Trophoblast cell (in vitro differentiated cells and primary cell): ENCODE data around the gene CD19.
"Not testable (repeated sequence)": the region's sequence is repeated elsewhere in the genome, so short reads cannot be mapped to it uniquely, and the experiment has no call there.

ENCODE experiments used
- DNase-seq, 2 donors: peaks; one replicate each; pipeline ENCODE4 v3.0.0-alpha.2; 2016
- H2AFZ ChIP-seq: 2 replicates; pipeline ENCODE4 v1.6.1; 2013; ENCODE audit warnings: low read length, moderate library complexity, mild to moderate bottlenecking; ENCODE audit not compliant: insufficient read depth, poor library complexity
- H2AK5ac ChIP-seq: 2 replicates; pipeline ENCODE4 v1.6.1; 2013; ENCODE audit warnings: mild to moderate bottlenecking, low read length
- H2BK120ac ChIP-seq: 2 replicates; pipeline ENCODE4 v1.6.1; 2013; ENCODE audit warnings: low read length, mild to moderate bottlenecking, moderate library complexity; ENCODE audit not compliant: insufficient read depth, poor library complexity
- H2BK12ac ChIP-seq: 2 replicates; pipeline ENCODE4 v1.6.1; 2013; ENCODE audit warnings: mild to moderate bottlenecking, low read length, moderate library complexity
- H2BK5ac ChIP-seq: 2 replicates; pipeline ENCODE4 v1.6.1; 2013; ENCODE audit warnings: low read length, low read depth, moderate library complexity, mild to moderate bottlenecking; ENCODE audit not compliant: poor library complexity
- H3K14ac ChIP-seq: 2 replicates; pipeline ENCODE4 v1.6.1; 2013; ENCODE audit warnings: mild to moderate bottlenecking, low read length
- H3K18ac ChIP-seq: 2 replicates; pipeline ENCODE4 v1.6.1; 2013; ENCODE audit warnings: mild to moderate bottlenecking, low read length
- H3K23ac ChIP-seq: 2 replicates; pipeline ENCODE4 v1.6.1; 2013; ENCODE audit warnings: low read length
- H3K27ac ChIP-seq: 2 replicates; pipeline ENCODE4 v1.5.1; 2013; ENCODE audit warnings: low read depth, mild to moderate bottlenecking, inconsistent platforms, low read length, moderate library complexity
- H3K27me3 ChIP-seq: 2 replicates; pipeline ENCODE4 v1.6.1; 2013; ENCODE audit warnings: inconsistent platforms, mild to moderate bottlenecking, low read length, moderate library complexity; ENCODE audit not compliant: insufficient read depth
- H3K36me3 ChIP-seq, 2 experiments: 1 replicate in 1 of 2; 2 replicates in 1 of 2; pipeline ENCODE4 v1.6.1; 2013; ENCODE audit warnings: low read length in 2 of 2, mild to moderate bottlenecking in 2 of 2, moderate library complexity in 1 of 2; ENCODE audit not compliant: insufficient read depth in 2 of 2, control insufficient read depth in 1 of 2
- H3K4ac ChIP-seq: 2 replicates; pipeline ENCODE4 v1.6.1; 2013; ENCODE audit warnings: low read depth, mild to moderate bottlenecking, low read length, moderate library complexity
- H3K4me1 ChIP-seq, 2 experiments: 1 replicate in 1 of 2; 2 replicates in 1 of 2; pipeline ENCODE4 v1.6.1; 2013; ENCODE audit warnings: low read length in 2 of 2, mild to moderate bottlenecking in 2 of 2, moderate library complexity in 1 of 2; ENCODE audit not compliant: insufficient read depth in 2 of 2, control insufficient read depth in 1 of 2
- H3K4me2 ChIP-seq: 2 replicates; pipeline ENCODE4 v1.6.1; 2013; ENCODE audit warnings: inconsistent platforms, mild to moderate bottlenecking, low read length, moderate library complexity
- H3K4me3 ChIP-seq: 2 replicates; pipeline ENCODE4 v1.5.1; 2013; ENCODE audit warnings: mild to moderate bottlenecking, low read depth, low read length, inconsistent platforms
- H3K79me1 ChIP-seq: one replicate; pipeline ENCODE4 v1.6.1; 2013; ENCODE audit warnings: low read length
- H3K79me2 ChIP-seq: 2 replicates; pipeline ENCODE4 v1.6.1; 2013; ENCODE audit warnings: low read length, mild to moderate bottlenecking; ENCODE audit not compliant: control insufficient read depth, insufficient read depth, poor library complexity
- H3K9ac ChIP-seq: 2 replicates; pipeline ENCODE4 v1.6.1; 2013; ENCODE audit warnings: mild to moderate bottlenecking, low read length
- H3K9me3 ChIP-seq: 2 replicates; pipeline ENCODE4 v1.6.1; 2013; ENCODE audit warnings: low read depth, mild to moderate bottlenecking, control low read depth, inconsistent platforms, low read length; ENCODE audit not compliant: insufficient read depth
- H4K12ac ChIP-seq: 2 replicates; pipeline ENCODE4 v1.6.1; 2013; ENCODE audit warnings: low read depth, mild to moderate bottlenecking, low read length, moderate library complexity
- H4K8ac ChIP-seq: 2 replicates; pipeline ENCODE4 v1.6.1; 2013; ENCODE audit warnings: low read depth, mild to moderate bottlenecking, low read length, moderate library complexity
- H4K91ac ChIP-seq: one replicate; pipeline ENCODE4 v1.6.1; 2013; ENCODE audit warnings: low read depth, mild to moderate bottlenecking, low read length, moderate library complexity
- WGBS: extraction: QIAGEN DNeasy Blood & Tissue Kit; methylation state at CpG from one replicate; pipeline ENCODE4 v1.1.7; 2013; ENCODE audit warnings: missing lambda C conversion rate; ENCODE audit not compliant: insufficient read length, insufficient coverage; ENCODE audit errors: extremely low coverage; 5-methylcytosine and 5-hydroxymethylcytosine counted together

CD19 gene

GRCh38 chr16:28936784-28937155 is 5.0 kb downstream of the CD19 start:
- Histone ChIP-seq H3K27me3 (no peaks in the 10 kb centered on the region), H3K79me2 (no peaks in the 10 kb centered on the region), H3K14ac (no peak overlapping the region), H4K8ac (no peak overlapping the region), H3K9ac (no peak overlapping the region), H2AK5ac (no peak overlapping the region), H3K18ac (no peak overlapping the region), H3K4ac (no peak overlapping the region), H4K12ac (no peak overlapping the region), H3K79me1 (no peaks in the 10 kb centered on the region), H2BK120ac (no peak overlapping the region), H3K36me3 (no peaks in the 10 kb centered on the region), H3K4me2 (no peak overlapping the region), H2BK12ac (no peak overlapping the region), H2BK5ac (no peak overlapping the region), H3K27ac (no peak overlapping the region), H2AFZ (no peak overlapping the region), H3K23ac (no peak overlapping the region), H3K4me3 (no peak overlapping the region), H4K91ac (no peak overlapping the region), H3K9me3 (peaks cover 1% of the 10 kb centered on the region), H3K4me1 (peaks cover 3 to 6% of the 10 kb centered on the region in 2 experiments)
- DNase-seq: no peak
- WGBS: no CpG with 5 or more reads among the region's 26 CpGs

- H3K4ac ChIP-seq: no peak overlapping the region
- no peaks in the 10 kb centered on the region for H3K27me3 ChIP-seq
- no peak overlapping the region for H4K12ac ChIP-seq
- H3K4me1 ChIP-seq: peaks cover 3 to 6% of the 10 kb centered on the region in 2 experiments
- no peak overlapping the region for H3K4me3 ChIP-seq
- H2BK5ac ChIP-seq: no peak overlapping the region
- H2AFZ ChIP-seq: no peak overlapping the region
- H4K8ac ChIP-seq: no peak overlapping the region
- H3K23ac ChIP-seq: no peak overlapping the region
- H3K4me2 ChIP-seq: no peak overlapping the region
- no peak overlapping the region for H3K18ac ChIP-seq
- H2AK5ac ChIP-seq: no peak overlapping the region
- H3K27ac ChIP-seq: no peak overlapping the region
- H4K91ac ChIP-seq: no peak overlapping the region
- no peak for DNase-seq
- no peak overlapping the region for H3K14ac ChIP-seq
- no CpG with 5 or more reads among the region's 14 CpGs for WGBS
- no peaks in the 10 kb centered on the region for H3K79me1 ChIP-seq
- H2BK12ac ChIP-seq: no peak overlapping the region
- H3K79me2 ChIP-seq: no peaks in the 10 kb centered on the region
- peaks cover 1% of the 10 kb centered on the region for H3K9me3 ChIP-seq
- no peaks in the 10 kb centered on the region for H3K36me3 ChIP-seq
- no peak overlapping the region for H2BK120ac ChIP-seq
- no peak overlapping the region for H3K9ac ChIP-seq
Measured at GRCh38 chr16:28937222-28937876, 5.6 kb downstream of the CD19 start.

- Histone ChIP-seq H3K18ac (no peak overlapping the region), H2BK5ac (no peak overlapping the region)
Measured at GRCh38 chr16:28938721-28939120, 7.0 kb downstream of the CD19 start.

GRCh38 chr16:28939825-28940224 is 8.1 kb downstream of the CD19 start:
- H3K23ac ChIP-seq, H2BK120ac ChIP-seq, H2AFZ ChIP-seq, H4K8ac ChIP-seq, H3K4ac ChIP-seq, H3K9me3 ChIP-seq, H3K36me3 ChIP-seq, H3K79me1 ChIP-seq, H2BK5ac ChIP-seq, H3K4me1 ChIP-seq, H2AK5ac ChIP-seq, DNase-seq, H2BK12ac ChIP-seq, H3K4me3 ChIP-seq, H3K27me3 ChIP-seq, H4K91ac ChIP-seq, H3K18ac ChIP-seq, H3K4me2 ChIP-seq, H3K27ac ChIP-seq, H3K79me2 ChIP-seq, H3K14ac ChIP-seq, H4K12ac ChIP-seq, H3K9ac ChIP-seq: not testable (repeated sequence)
- WGBS: no CpG with 5 or more reads among the region's 7 CpGs

More at GRCh38 chr16:28938721-28939120, 7.0 kb downstream of the CD19 start:
- peaks cover 1% of the 10 kb centered on the region for H3K9me3 ChIP-seq
- no peak overlapping the region for H4K12ac ChIP-seq
- H2AK5ac ChIP-seq: no peak overlapping the region
- no peak overlapping the region for H3K27ac ChIP-seq
- H3K27me3 ChIP-seq: no peaks in the 10 kb centered on the region
- H3K9ac ChIP-seq: no peak overlapping the region
- H3K79me1 ChIP-seq: no peaks in the 10 kb centered on the region
- no peak overlapping the region for H2AFZ ChIP-seq
- peaks cover 0 to 2% of the 10 kb centered on the region in 2 experiments for H3K4me1 ChIP-seq
- no peak overlapping the region for H2BK120ac ChIP-seq
- no peak overlapping the region for H4K91ac ChIP-seq
- no peak overlapping the region for H3K4ac ChIP-seq
- H3K36me3 ChIP-seq: no peaks in the 10 kb centered on the region
- no peak overlapping the region for H3K14ac ChIP-seq
- no peaks in the 10 kb centered on the region for H3K79me2 ChIP-seq
- no peak overlapping the region for H4K8ac ChIP-seq
- no peak overlapping the region for H3K4me2 ChIP-seq
- no peak overlapping the region for H2BK12ac ChIP-seq
- no peak overlapping the region for H3K4me3 ChIP-seq
- no peak overlapping the region for H3K23ac ChIP-seq
- no peak for DNase-seq
- no CpG with 5 or more reads among the region's 7 CpGs for WGBS
